Measurements from ENCODE around the gene DUSP15. TPM values are rescaled to one million over a fixed set of nuclear protein-coding genes. Genes with fewer than 3 reads are reported as not detected.

Gene DUSP15
- total RNA-seq, 1 experiment from 2014 or later = 9.1 TPM

DNA sequence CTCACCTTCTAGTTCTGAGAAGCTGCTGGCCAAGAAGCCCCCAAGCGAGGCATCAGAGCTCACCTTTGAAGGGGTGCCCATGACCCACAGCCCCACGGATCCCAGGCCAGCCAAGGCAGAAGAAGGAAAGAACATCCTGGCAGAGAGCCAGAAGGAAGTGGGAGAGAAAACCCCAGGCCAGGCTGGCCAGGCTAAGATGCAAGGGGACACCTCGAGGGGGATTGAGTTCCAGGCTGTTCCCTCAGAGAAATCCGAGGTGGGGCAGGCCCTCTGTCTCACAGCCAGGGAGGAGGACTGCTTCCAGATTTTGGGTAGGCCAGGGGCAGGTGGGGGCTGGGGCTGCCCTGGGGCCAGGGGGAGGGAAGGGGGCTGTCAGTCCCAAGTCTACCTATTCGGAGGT is 48.9 kb downstream of the DUSP15 start:
- ChIA-PET CTCF (interaction anchor here (1.0 to 3.0 kb wide), 3 partner anchors 25 to 271 kb away, joined by 3 to 21 read pairs (median 4); no protein-coding TSS in a partner anchor), POLR2A (no interaction called here)
- Mint-ChIP-seq H3K36me3 (ENCODE audit: insufficient read depth, unreplicated experiment) (no peaks in the 10 kb centered on the region), H3K4me1 (ENCODE audit: low read depth, unreplicated experiment) (no peaks in the 10 kb centered on the region), H3K4me3 (ENCODE audit: unreplicated experiment) (no peak overlapping the region), H3K9me3 (ENCODE audit: unreplicated experiment) (no peaks in the 10 kb centered on the region), H3K27ac (ENCODE audit: unreplicated experiment) (no peak overlapping the region), H3K27me3 (ENCODE audit: insufficient read depth, unreplicated experiment) (no peaks in the 10 kb centered on the region)
- no TSS peak for BruUV-seq (replicated peaks)
- DNase-seq = no peak
- intact Hi-C loops (cut with micrococcal nuclease; ENCODE audit: unreplicated experiment) = no loop called here
- Histone ChIP-seq H3K27me3 (replicated peaks; ENCODE audit: control insufficient read depth, insufficient read depth, low read length) (no peaks in the 10 kb centered on the region), H3K4me3 (ENCODE audit: low read depth, low read length) (no peak overlapping the region), H3K36me3 (ENCODE audit: control insufficient read depth, insufficient read depth, low read length) (no peaks in the 10 kb centered on the region), H3K9me3 (no peaks in the 10 kb centered on the region), H3K4me1 (no peaks in the 10 kb centered on the region)
- TF ChIP-seq CTCF (IDR thresholded peaks at IDR 0.05; ENCODE audit: insufficient read depth in 1 of 2, low read depth in 1 of 2, low read length in 1 of 2, severe bottlenecking in 1 of 2, unreplicated experiment in 1 of 2) = no peak

DNA sequence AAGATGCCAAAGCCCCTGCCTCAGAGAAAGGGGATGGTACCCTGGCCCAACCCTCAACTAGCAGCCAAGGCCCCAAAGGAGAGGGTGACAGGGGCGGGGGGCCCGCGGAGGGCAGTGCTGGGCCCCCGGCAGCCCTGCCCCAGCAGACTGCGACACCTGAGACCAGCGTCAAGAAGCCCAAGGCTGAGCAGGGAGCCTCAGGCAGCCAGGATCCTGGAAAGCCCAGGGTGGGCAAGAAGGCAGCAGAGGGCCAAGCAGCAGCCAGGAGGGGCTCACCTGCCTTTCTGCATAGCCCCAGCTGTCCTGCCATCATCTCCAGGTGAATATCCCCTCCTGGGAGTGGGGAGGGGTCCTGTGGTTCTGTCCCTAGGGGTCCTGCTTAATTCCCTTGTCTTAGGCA is 50.1 kb downstream of the DUSP15 start:
- BruUV-seq (replicated peaks) = no TSS peak
- Mint-ChIP-seq H3K27me3 (ENCODE audit: insufficient read depth, unreplicated experiment) (no peaks in the 10 kb centered on the region), H3K4me1 (ENCODE audit: low read depth, unreplicated experiment) (no peaks in the 10 kb centered on the region), H3K4me3 (ENCODE audit: unreplicated experiment) (no peak overlapping the region), H3K36me3 (ENCODE audit: insufficient read depth, unreplicated experiment) (no peaks in the 10 kb centered on the region), H3K27ac (ENCODE audit: unreplicated experiment) (no peak overlapping the region), H3K9me3 (ENCODE audit: unreplicated experiment) (no peaks in the 10 kb centered on the region)
- ChIA-PET CTCF (interaction anchor here (0.6 kb wide), 1 partner anchor 336 kb away, joined by 3 read pairs; no protein-coding TSS in a partner anchor), POLR2A (no interaction called here)
- Histone ChIP-seq H3K27me3 (replicated peaks; ENCODE audit: control insufficient read depth, insufficient read depth, low read length) (no peaks in the 10 kb centered on the region), H3K36me3 (ENCODE audit: control insufficient read depth, insufficient read depth, low read length) (no peaks in the 10 kb centered on the region), H3K4me1 (no peaks in the 10 kb centered on the region), H3K4me3 (ENCODE audit: low read depth, low read length) (no peak overlapping the region), H3K9me3 (no peaks in the 10 kb centered on the region)
- no peak for TF ChIP-seq CTCF (IDR thresholded peaks at IDR 0.05; ENCODE audit: insufficient read depth in 1 of 2, low read depth in 1 of 2, low read length in 1 of 2, severe bottlenecking in 1 of 2, unreplicated experiment in 1 of 2)
- intact Hi-C loops (cut with micrococcal nuclease; ENCODE audit: unreplicated experiment) = no loop called here
- no peak for DNase-seq

- CTCF ChIA-PET = interaction anchor here (0.6 kb wide), 1 partner anchor 185 kb away, joined by 3 read pairs; no protein-coding TSS in a partner anchor
- Mint-ChIP-seq H3K27me3 (ENCODE audit: insufficient read depth, unreplicated experiment) (no peaks in the 10 kb centered on the region), H3K9me3 (ENCODE audit: unreplicated experiment) (no peaks in the 10 kb centered on the region), H3K4me3 (ENCODE audit: unreplicated experiment) (no peak within 1 kb of the TSS), H3K36me3 (ENCODE audit: insufficient read depth, unreplicated experiment) (no peaks in the 10 kb centered on the region), H3K4me1 (ENCODE audit: low read depth, unreplicated experiment) (no peaks in the 10 kb centered on the region), H3K27ac (ENCODE audit: unreplicated experiment) (no peak within 1 kb of the TSS)
- H3K27me3 ChIP-seq (replicated peaks; ENCODE audit: control insufficient read depth, insufficient read depth, low read length) = no peaks in the 10 kb centered on the region
- no peaks in the 10 kb centered on the region for H3K4me1 ChIP-seq
- intact Hi-C loops (cut with micrococcal nuclease; ENCODE audit: unreplicated experiment) = no loop called here
- POLR2A ChIA-PET = no interaction called here
- H3K4me3 ChIP-seq (ENCODE audit: low read depth, low read length) = no peak within 1 kb of the TSS
- no peaks in the 10 kb centered on the region for H3K9me3 ChIP-seq
- no peak for TF ChIP-seq CTCF (IDR thresholded peaks at IDR 0.05; ENCODE audit: insufficient read depth in 1 of 2, low read depth in 1 of 2, low read length in 1 of 2, severe bottlenecking in 1 of 2, unreplicated experiment in 1 of 2)
- DNase-seq = no peak
- H3K36me3 ChIP-seq (ENCODE audit: control insufficient read depth, insufficient read depth, low read length) = no peaks in the 10 kb centered on the region
- BruUV-seq (replicated peaks) = no TSS peak
Observed at GRCh38 chr20:31819083-31819784, 51.1 kb downstream of the DUSP15 start, which contains the start of gene MYLK2. Gene MYLK2 (plus strand): TSS chr20:31819356. CDS start chr20:31819581, 225 bp downstream.

All from Caco-2 (cell line).